NCI-H774 (cell line): ENCODE measurements around the gene THBD.

Experiments used
- DNase-seq: peaks from one replicate; lab custom pipeline; 2025; lab: John Stamatoyannopoulos, UW

THBD gene

GRCh38 chr20:23084845-23085365, 35.4 kb upstream of the THBD start:
- DNase-seq = no peak

GRCh38 chr20:23084282-23084844, 34.9 kb upstream of the THBD start:
- DNase-seq = no peak

GRCh38 chr20:23083553-23084220, 34.2 kb upstream of the THBD start:
- no peak for DNase-seq

- no peak for DNase-seq
These were observed 33.5 kb upstream of the THBD start for GRCh38 chr20:23082846-23083552.

GRCh38 chr20:23081263-23081819, 31.9 kb upstream of the THBD start:
- no peak for DNase-seq

- no peak for DNase-seq
These were observed 31.0 kb upstream of the THBD start for GRCh38 chr20:23080521-23080920.

- DNase-seq = no peak
These were observed 30.5 kb upstream of the THBD start for GRCh38 chr20:23079926-23080325.

GRCh38 chr20:23079016-23079351, 29.5 kb upstream of the THBD start:
- peak; percentile 65 for DNase-seq

- DNase-seq = no peak
These were observed 29.0 kb upstream of the THBD start for GRCh38 chr20:23078351-23079015.

- DNase-seq = no peak
These were observed 27.8 kb upstream of the THBD start for GRCh38 chr20:23077277-23077676.

GRCh38 chr20:23074052-23074451, 24.6 kb upstream of the THBD start:
- DNase-seq = no peak

- no peak for DNase-seq
These were observed 23.6 kb upstream of the THBD start for GRCh38 chr20:23072892-23073586.

- DNase-seq = no peak
These were observed 22.5 kb upstream of the THBD start for GRCh38 chr20:23071996-23072395.

GRCh38 chr20:23071398-23071797, 21.9 kb upstream of the THBD start:
- DNase-seq = no peak

- DNase-seq = no peak
These were observed 19.6 kb upstream of the THBD start for GRCh38 chr20:23069108-23069507.

GRCh38 chr20:23068283-23068682, 18.8 kb upstream of the THBD start:
- no peak for DNase-seq

- DNase-seq = no peak
These were observed 17.3 kb upstream of the THBD start for GRCh38 chr20:23066772-23067171.

- DNase-seq = no peak
These were observed 16.1 kb upstream of the THBD start for GRCh38 chr20:23065266-23066201.

GRCh38 chr20:23063581-23063980, 14.1 kb upstream of the THBD start:
- DNase-seq = no peak

GRCh38 chr20:23063168-23063567, 13.7 kb upstream of the THBD start:
- DNase-seq = no peak

- DNase-seq = no peak
These were observed 13.2 kb upstream of the THBD start for GRCh38 chr20:23062632-23063031.
